ENCODE data around the gene CSF1R. TPM values are rescaled to one million over a fixed set of nuclear protein-coding genes. Genes with fewer than 3 reads are reported as not detected.

Gene CSF1R
- total RNA-seq, 1 experiment from 2014 or later, result 5.8 TPM

GRCh38 chr5:150133581-150134197 is 47.3 kb upstream of the CSF1R start:
- no TSS peak for BruUV-seq (replicated peaks)
- TF ChIP-seq CTCF (IDR thresholded peaks at IDR 0.05; ENCODE audit: insufficient read depth in 1 of 2, low read depth in 1 of 2, low read length in 1 of 2, severe bottlenecking in 1 of 2, unreplicated experiment in 1 of 2), result no peak
- Mint-ChIP-seq H3K9me3 (ENCODE audit: unreplicated experiment) (no peaks in the 10 kb centered on the region), H3K4me3 (ENCODE audit: unreplicated experiment) (no peak overlapping the region), H3K36me3 (ENCODE audit: insufficient read depth, unreplicated experiment) (peaks cover 6% of the 10 kb centered on the region), H3K27ac (ENCODE audit: unreplicated experiment) (no peak overlapping the region), H3K4me1 (ENCODE audit: low read depth, unreplicated experiment) (peaks cover 28% of the 10 kb centered on the region), H3K27me3 (ENCODE audit: insufficient read depth, unreplicated experiment) (no peaks in the 10 kb centered on the region)
- ChIA-PET CTCF (interaction anchor here (0.7 kb wide), 1 partner anchor 402 kb away, joined by 3 read pairs; no protein-coding TSS in a partner anchor), POLR2A (no interaction called here)
- Histone ChIP-seq H3K9me3 (no peaks in the 10 kb centered on the region), H3K27me3 (replicated peaks; ENCODE audit: control insufficient read depth, insufficient read depth, low read length) (no peaks in the 10 kb centered on the region), H3K36me3 (ENCODE audit: control insufficient read depth, insufficient read depth, low read length) (no peaks in the 10 kb centered on the region), H3K4me1 (peaks cover 39% of the 10 kb centered on the region), H3K4me3 (ENCODE audit: low read depth, low read length) (no peak overlapping the region)
- intact Hi-C loops (cut with micrococcal nuclease; ENCODE audit: unreplicated experiment), result no loop called here
- no peak for DNase-seq

- no peak overlapping the region for H3K4me3 Mint-ChIP-seq (ENCODE audit: unreplicated experiment)
- peaks cover 18% of the 10 kb centered on the region for H3K4me1 Mint-ChIP-seq (ENCODE audit: low read depth, unreplicated experiment)
- CTCF ChIA-PET, result interaction anchor here (0.8 kb wide), 1 partner anchor 42 kb away, joined by 3 read pairs; no protein-coding TSS in a partner anchor
- no peaks in the 10 kb centered on the region for H3K9me3 Mint-ChIP-seq (ENCODE audit: unreplicated experiment)
- no peaks in the 10 kb centered on the region for H3K27me3 Mint-ChIP-seq (ENCODE audit: insufficient read depth, unreplicated experiment)
- DNase-seq, result no peak
- POLR2A ChIA-PET, result no interaction called here
- Histone ChIP-seq H3K9me3 (no peaks in the 10 kb centered on the region), H3K27me3 (replicated peaks; ENCODE audit: control insufficient read depth, insufficient read depth, low read length) (no peaks in the 10 kb centered on the region), H3K4me1 (peaks cover 29% of the 10 kb centered on the region), H3K4me3 (ENCODE audit: low read depth, low read length) (no peak overlapping the region), H3K36me3 (ENCODE audit: control insufficient read depth, insufficient read depth, low read length) (no peaks in the 10 kb centered on the region)
- no peak overlapping the region for H3K27ac Mint-ChIP-seq (ENCODE audit: unreplicated experiment)
- peaks cover 4% of the 10 kb centered on the region for H3K36me3 Mint-ChIP-seq (ENCODE audit: insufficient read depth, unreplicated experiment)
- no TSS peak for BruUV-seq (replicated peaks)
- no peak for TF ChIP-seq CTCF (IDR thresholded peaks at IDR 0.05; ENCODE audit: insufficient read depth in 1 of 2, low read depth in 1 of 2, low read length in 1 of 2, severe bottlenecking in 1 of 2, unreplicated experiment in 1 of 2)
- intact Hi-C loops (cut with micrococcal nuclease; ENCODE audit: unreplicated experiment), result no loop called here
These were observed 46.4 kb upstream of the CSF1R start for GRCh38 chr5:150132740-150133139.

- Mint-ChIP-seq H3K27ac (ENCODE audit: unreplicated experiment) (no peak overlapping the region), H3K27me3 (ENCODE audit: insufficient read depth, unreplicated experiment) (no peaks in the 10 kb centered on the region), H3K4me3 (ENCODE audit: unreplicated experiment) (no peak overlapping the region), H3K9me3 (ENCODE audit: unreplicated experiment) (no peaks in the 10 kb centered on the region), H3K4me1 (ENCODE audit: low read depth, unreplicated experiment) (peaks cover 12% of the 10 kb centered on the region), H3K36me3 (ENCODE audit: insufficient read depth, unreplicated experiment) (no peaks in the 10 kb centered on the region)
- no peak for DNase-seq
- TF ChIP-seq CTCF (IDR thresholded peaks at IDR 0.05; ENCODE audit: insufficient read depth in 1 of 2, low read depth in 1 of 2, low read length in 1 of 2, severe bottlenecking in 1 of 2, unreplicated experiment in 1 of 2), result no peak
- Histone ChIP-seq H3K27me3 (replicated peaks; ENCODE audit: control insufficient read depth, insufficient read depth, low read length) (no peaks in the 10 kb centered on the region), H3K9me3 (no peaks in the 10 kb centered on the region), H3K36me3 (ENCODE audit: control insufficient read depth, insufficient read depth, low read length) (no peaks in the 10 kb centered on the region), H3K4me1 (peaks cover 23% of the 10 kb centered on the region), H3K4me3 (ENCODE audit: low read depth, low read length) (no peak overlapping the region)
- CTCF ChIA-PET, result interaction anchor here (0.8 to 1.0 kb wide), 2 partner anchors 8 to 43 kb away, joined by 3 read pairs; no protein-coding TSS in a partner anchor
- intact Hi-C loops (cut with micrococcal nuclease; ENCODE audit: unreplicated experiment), result no loop called here
- no TSS peak for BruUV-seq (replicated peaks)
- POLR2A ChIA-PET, result no interaction called here
These were observed 45.8 kb upstream of the CSF1R start for GRCh38 chr5:150131978-150132694.
